Progenitor cell of endocrine pancreas (in vitro differentiated cells): ENCODE data around the gene TRIM71. TPM values are rescaled to one million over a fixed set of nuclear protein-coding genes. Genes with fewer than 3 reads are reported as not detected.
A peak's percentile ranks its signal among the peaks of the same experiment; 100 is the strongest.

Source experiments
- DNase-seq: peaks from one replicate; pipeline ENCODE4 v3.0.0; 2021; ENCODE audit warnings: low spot score; ENCODE audit not compliant: unreplicated experiment
- H3K27ac Mint-ChIP-seq: 2 replicates; pipeline ENCODE4 v1.8.0; 2021; ENCODE audit warnings: mild to moderate bottlenecking, moderate library complexity, mixed read lengths
- H3K27me3 Mint-ChIP-seq: 2 replicates; pipeline ENCODE4 v1.8.0; 2021; ENCODE audit warnings: mixed read lengths
- H3K36me3 Mint-ChIP-seq: 2 replicates; pipeline ENCODE4 v1.8.0; 2022; ENCODE audit warnings: mixed read lengths; ENCODE audit not compliant: insufficient read depth
- H3K4me1 Mint-ChIP-seq: 2 replicates; pipeline ENCODE4 v1.8.0; 2021; ENCODE audit warnings: low read depth, mixed read lengths
- H3K4me3 Mint-ChIP-seq: 2 replicates; pipeline ENCODE4 v1.8.0; 2021; ENCODE audit warnings: low read depth, mild to moderate bottlenecking, moderate library complexity, mixed read lengths
- H3K9me3 Mint-ChIP-seq: 2 replicates; pipeline ENCODE4 v1.8.0; 2021; ENCODE audit warnings: low read depth, mixed read lengths
- total RNA-seq: library from RNA; stranded (reverse); gene quantifications from 2 replicates; pipeline ENCODE4 v1.2.1, GENCODE V29; 2021
- TF ChIP-seq, protein P1 (sequence below): fragments of 200-600 bp; sonication (generic); IDR thresholded peaks from one replicate; pipeline ENCODE4 v1.5.0; 2021; ENCODE audit warnings: antibody characterized with exemption, mild to moderate bottlenecking; ENCODE audit not compliant: unreplicated experiment

TRIM71 gene
- total RNA-seq, 1 donor from 2014 or later: 61.3 TPM

DNA sequence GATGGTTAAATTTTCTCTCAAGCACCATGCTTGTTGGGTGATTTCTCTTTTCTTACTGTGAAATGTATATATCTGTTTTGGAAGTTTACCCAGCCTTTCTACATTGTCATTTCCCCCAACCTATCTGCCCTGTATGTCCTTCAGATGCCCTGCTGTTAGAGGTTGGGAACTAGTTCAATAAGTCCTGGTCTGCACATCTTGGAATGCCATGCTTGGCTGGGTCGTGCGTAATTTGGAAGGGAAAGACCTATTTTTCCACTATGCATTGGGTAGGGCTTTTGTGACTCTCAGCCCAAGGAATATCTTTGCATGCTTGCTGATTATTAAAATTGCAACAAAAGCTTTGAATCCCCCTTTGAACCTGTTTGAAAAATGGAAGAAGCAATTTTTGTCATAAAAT, 63.8 kb downstream of the TRIM71 start:
- Mint-ChIP-seq H3K9me3 (no peaks in the 10 kb centered on the region), H3K27ac (peak overlapping the region; percentile 29), H3K4me1 (peaks cover 25% of the 10 kb centered on the region), H3K4me3 (no peak overlapping the region), H3K36me3 (peaks cover 13% of the 10 kb centered on the region), H3K27me3 (no peaks in the 10 kb centered on the region)
- DNase-seq: no peak
- TF ChIP-seq, protein P1, sequence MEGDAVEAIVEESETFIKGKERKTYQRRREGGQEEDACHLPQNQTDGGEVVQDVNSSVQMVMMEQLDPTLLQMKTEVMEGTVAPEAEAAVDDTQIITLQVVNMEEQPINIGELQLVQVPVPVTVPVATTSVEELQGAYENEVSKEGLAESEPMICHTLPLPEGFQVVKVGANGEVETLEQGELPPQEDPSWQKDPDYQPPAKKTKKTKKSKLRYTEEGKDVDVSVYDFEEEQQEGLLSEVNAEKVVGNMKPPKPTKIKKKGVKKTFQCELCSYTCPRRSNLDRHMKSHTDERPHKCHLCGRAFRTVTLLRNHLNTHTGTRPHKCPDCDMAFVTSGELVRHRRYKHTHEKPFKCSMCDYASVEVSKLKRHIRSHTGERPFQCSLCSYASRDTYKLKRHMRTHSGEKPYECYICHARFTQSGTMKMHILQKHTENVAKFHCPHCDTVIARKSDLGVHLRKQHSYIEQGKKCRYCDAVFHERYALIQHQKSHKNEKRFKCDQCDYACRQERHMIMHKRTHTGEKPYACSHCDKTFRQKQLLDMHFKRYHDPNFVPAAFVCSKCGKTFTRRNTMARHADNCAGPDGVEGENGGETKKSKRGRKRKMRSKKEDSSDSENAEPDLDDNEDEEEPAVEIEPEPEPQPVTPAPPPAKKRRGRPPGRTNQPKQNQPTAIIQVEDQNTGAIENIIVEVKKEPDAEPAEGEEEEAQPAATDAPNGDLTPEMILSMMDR: no peak

DNA sequence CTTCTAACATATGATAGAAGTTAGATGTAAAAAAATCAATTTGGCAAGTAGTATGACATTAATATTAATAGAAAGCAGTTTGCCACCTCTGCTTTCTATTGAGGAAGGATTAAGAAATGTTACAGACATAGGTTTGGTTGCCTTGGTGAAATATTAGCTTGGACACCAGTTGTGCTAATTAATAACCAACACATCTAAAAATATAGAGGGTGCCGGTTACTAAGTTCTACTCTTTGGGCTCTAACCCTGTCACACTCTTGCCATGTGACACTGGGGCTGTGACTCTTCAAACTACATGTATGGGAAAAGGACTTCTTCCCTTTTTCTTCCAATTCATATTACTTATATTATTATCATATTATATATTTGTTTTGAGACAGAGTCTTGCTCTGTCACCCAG, 64.4 kb downstream of the TRIM71 start:
- Mint-ChIP-seq H3K36me3 (peaks cover 11% of the 10 kb centered on the region), H3K27ac (no peak overlapping the region), H3K4me3 (no peak overlapping the region), H3K27me3 (no peaks in the 10 kb centered on the region), H3K4me1 (peaks cover 30% of the 10 kb centered on the region), H3K9me3 (no peaks in the 10 kb centered on the region)
- TF ChIP-seq, protein P1: no peak
- no peak for DNase-seq

DNA sequence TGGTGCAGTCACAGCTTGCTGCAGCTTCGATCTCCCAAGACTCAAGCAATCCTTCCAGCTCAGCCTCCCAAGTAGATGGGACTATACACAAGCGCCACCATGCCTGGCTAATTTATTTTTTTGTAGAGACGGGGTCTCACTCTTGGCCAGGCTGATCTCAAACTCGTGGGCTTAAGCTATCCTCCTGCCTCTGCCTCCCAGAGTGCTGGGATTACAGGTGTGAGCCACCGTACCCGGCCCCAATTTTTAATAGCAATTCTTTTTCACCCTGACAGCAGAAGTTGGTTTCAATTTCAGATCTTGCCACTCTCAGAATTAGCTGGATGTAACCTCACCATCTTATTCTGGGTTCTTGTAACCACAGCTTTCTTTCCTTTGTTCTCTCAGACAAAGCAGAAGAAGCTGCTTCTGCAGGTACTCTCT, 64.8 kb downstream of the TRIM71 start:
- Mint-ChIP-seq H3K36me3 (peaks cover 11% of the 10 kb centered on the region), H3K4me1 (peaks cover 35% of the 10 kb centered on the region)

DNA sequence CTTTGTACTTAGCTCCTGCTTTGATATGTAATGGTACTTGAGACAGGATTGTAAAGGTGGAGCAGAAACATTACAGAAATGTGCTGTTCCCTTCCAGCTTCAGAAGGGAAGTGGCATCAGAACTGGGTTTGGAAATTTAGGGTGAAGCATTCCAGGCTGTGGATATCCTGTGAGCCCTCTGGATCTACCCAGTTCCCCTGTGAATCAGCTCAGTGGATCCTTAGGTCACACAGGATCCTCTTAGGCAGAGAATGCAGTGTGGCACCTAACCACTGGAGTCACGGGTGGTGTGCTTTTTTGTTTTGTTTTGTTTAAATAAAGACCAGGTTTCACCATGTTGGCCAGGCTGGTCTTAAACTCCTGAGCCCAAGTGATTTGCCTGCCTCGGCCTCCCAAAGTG, 66.0 kb downstream of the TRIM71 start:
- H3K4me1 Mint-ChIP-seq: peaks cover 37% of the 10 kb centered on the region
- DNase-seq: no peak
- H3K36me3 Mint-ChIP-seq: peaks cover 8% of the 10 kb centered on the region
- no peak overlapping the region for H3K4me3 Mint-ChIP-seq
- H3K9me3 Mint-ChIP-seq: no peaks in the 10 kb centered on the region
- H3K27ac Mint-ChIP-seq: no peak overlapping the region
- H3K27me3 Mint-ChIP-seq: no peaks in the 10 kb centered on the region
- TF ChIP-seq, protein P1: no peak

More for the DNA sequence above, 64.8 kb downstream of the TRIM71 start:
- Mint-ChIP-seq H3K4me3 (no peak overlapping the region), H3K9me3 (no peaks in the 10 kb centered on the region), H3K27me3 (no peaks in the 10 kb centered on the region), H3K27ac (no peak overlapping the region)
- DNase-seq: no peak
- TF ChIP-seq, protein P1: no peak

DNA sequence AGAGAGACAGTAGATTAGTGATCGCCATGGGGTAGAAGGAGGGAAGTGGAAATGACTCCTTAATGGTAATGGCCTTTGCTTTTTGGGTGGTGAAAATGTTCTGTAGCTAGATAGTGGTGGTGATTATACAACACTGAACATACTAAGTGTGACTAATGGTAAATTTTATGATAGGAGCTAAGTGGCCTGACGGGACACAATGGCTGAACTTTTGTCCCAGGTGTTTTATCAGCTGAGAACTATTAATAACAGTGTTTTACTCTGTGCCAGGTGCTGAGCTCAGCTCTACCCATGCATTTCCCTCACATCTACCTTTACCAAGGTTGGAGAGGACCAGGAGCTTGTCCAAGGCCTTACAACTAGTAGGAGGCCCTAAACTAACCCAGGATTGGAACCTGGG, 66.8 kb downstream of the TRIM71 start:
- H3K4me3 Mint-ChIP-seq: no peak overlapping the region
- H3K4me1 Mint-ChIP-seq: peaks cover 37% of the 10 kb centered on the region
- H3K27ac Mint-ChIP-seq: peak overlapping the region; percentile 26
- no peak for DNase-seq
- H3K27me3 Mint-ChIP-seq: no peaks in the 10 kb centered on the region
- TF ChIP-seq, protein P1: no peak
- no peaks in the 10 kb centered on the region for H3K9me3 Mint-ChIP-seq
- peaks cover 10% of the 10 kb centered on the region for H3K36me3 Mint-ChIP-seq
